ENCODE data around the gene UBXN11. TPM values are rescaled to one million over a fixed set of nuclear protein-coding genes. Genes with fewer than 3 reads are reported as not detected.

UBXN11 gene
- total and polyA plus RNA-seq, 2 of the 13 experiments (the other 11 are each of a cell fraction or from before 2014, with no cell fraction given), result 9.3 to 10.4 TPM

DNA sequence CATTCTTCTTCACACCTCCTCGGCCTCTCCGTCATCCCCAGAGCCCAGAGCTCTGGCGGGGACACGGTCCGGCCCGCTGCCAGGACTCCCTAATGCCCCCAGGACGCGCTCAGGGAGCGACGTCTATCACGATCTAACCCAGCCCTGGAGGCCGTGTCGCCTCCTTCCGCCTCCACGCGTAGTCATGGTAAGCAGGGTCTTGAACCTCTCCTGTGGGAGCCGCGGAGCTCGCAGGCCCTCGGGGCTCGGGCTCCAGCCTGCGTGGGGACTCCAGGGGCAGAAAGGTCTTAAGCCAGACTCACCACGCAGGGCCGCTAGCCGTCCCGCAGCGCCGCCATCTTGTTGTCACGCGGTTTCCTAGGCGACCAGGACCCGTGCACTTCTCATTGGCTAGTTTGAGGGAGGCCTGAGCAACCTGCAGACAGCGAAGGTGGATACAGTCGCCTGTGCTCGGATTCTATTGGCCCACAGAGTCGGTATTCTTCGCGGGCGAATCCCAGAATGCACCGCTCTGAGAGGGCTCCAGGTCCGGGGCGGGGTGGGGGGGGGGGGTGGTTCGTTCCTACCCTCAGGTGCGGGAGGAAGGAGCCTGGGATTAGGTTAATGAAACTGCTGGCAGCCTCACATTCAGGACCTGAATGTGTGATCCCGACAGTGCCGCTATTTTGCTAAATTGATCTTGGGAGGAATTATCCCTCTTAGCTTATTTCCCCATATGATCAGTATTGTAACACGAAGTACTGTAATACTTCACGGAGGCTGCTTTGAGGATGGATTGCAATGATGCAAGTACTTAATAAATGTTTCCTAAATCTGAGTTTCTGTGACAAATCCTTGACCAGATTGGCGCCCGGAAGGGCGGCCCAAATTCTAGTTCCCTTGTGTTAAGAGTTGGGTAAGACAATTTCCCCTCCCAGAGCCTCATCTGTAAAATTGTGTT, at the start of gene UBXN11 (continued):
- TF ChIP-seq ZFAT (CRISPR knock-in tag; conservative IDR thresholded peaks at IDR 0.05), result no peak
- no peak for TF ChIP-seq BCLAF1 (IDR thresholded peaks at IDR 0.05)
- no peak for TF ChIP-seq CENPBD1 (CRISPR knock-in tag; IDR thresholded peaks at IDR 0.05; ENCODE audit: borderline replicate concordance, low read depth)
- TF ChIP-seq CEBPZ (IDR thresholded peaks at IDR 0.05; ENCODE audit: low read length), result no peak
- no peak for TF ChIP-seq THAP9 (CRISPR knock-in tag; IDR thresholded peaks at IDR 0.05; ENCODE audit: borderline replicate concordance)
- TF ChIP-seq ZBTB3 (CRISPR knock-in tag; IDR thresholded peaks at IDR 0.05; ENCODE audit: borderline replicate concordance, low read depth), result no peak
- peak; percentile 32; the same call in 1 of the 2 replicates for TF ChIP-seq ZNF263 (CRISPR knock-in tag; IDR thresholded peaks at IDR 0.05)
- TF ChIP-seq PRPF4 (IDR thresholded peaks at IDR 0.05; ENCODE audit: low read depth, low read length, poor library complexity, severe bottlenecking), result no peak
- TF ChIP-seq IKZF1 (IDR thresholded peaks at IDR 0.05), result no peak
- TF ChIP-seq, protein P1, sequence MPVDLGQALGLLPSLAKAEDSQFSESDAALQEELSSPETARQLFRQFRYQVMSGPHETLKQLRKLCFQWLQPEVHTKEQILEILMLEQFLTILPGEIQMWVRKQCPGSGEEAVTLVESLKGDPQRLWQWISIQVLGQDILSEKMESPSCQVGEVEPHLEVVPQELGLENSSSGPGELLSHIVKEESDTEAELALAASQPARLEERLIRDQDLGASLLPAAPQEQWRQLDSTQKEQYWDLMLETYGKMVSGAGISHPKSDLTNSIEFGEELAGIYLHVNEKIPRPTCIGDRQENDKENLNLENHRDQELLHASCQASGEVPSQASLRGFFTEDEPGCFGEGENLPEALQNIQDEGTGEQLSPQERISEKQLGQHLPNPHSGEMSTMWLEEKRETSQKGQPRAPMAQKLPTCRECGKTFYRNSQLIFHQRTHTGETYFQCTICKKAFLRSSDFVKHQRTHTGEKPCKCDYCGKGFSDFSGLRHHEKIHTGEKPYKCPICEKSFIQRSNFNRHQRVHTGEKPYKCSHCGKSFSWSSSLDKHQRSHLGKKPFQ (CRISPR knock-in tag; IDR thresholded peaks at IDR 0.05; ENCODE audit: insufficient replicate concordance), result no peak
- TF ChIP-seq ASH2L (IDR thresholded peaks at IDR 0.05; ENCODE audit: insufficient read length, low read depth, low read length), result peak; percentile 56
- no peak for TF ChIP-seq SMAD1 (CRISPR knock-in tag; IDR thresholded peaks at IDR 0.05; ENCODE audit: borderline replicate concordance, low read depth)
- TF ChIP-seq, protein P2, sequence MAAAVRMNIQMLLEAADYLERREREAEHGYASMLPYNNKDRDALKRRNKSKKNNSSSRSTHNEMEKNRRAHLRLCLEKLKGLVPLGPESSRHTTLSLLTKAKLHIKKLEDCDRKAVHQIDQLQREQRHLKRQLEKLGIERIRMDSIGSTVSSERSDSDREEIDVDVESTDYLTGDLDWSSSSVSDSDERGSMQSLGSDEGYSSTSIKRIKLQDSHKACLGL (CRISPR knock-in tag; IDR thresholded peaks at IDR 0.05), result peak; percentile 71; the same call in 1 of the 2 replicates
